ENCODE results near the gene GRK4. TPM values are rescaled to one million over a fixed set of nuclear protein-coding genes. Genes with fewer than 3 reads are reported as not detected.

Gene GRK4
- total RNA-seq, 1 donor from 2014 or later: 6.7 TPM

- no peak overlapping the region for H3K27ac Mint-ChIP-seq (ENCODE audit: unreplicated experiment)
- TF ChIP-seq EZH2 (IDR thresholded peaks at IDR 0.05; ENCODE audit: insufficient read depth, low read length): no peak
- no peak for TF ChIP-seq CTCF (IDR thresholded peaks at IDR 0.05; ENCODE audit: insufficient read depth, low read depth, low read length)
Measured at GRCh38 chr4:2943364-2944090, 19.8 kb upstream of the GRK4 start.

GRCh38 chr4:2944091-2944482 is 19.3 kb upstream of the GRK4 start:
- peaks cover 58% of the 10 kb centered on the region for H3K36me3 ChIP-seq (ENCODE audit: insufficient read depth, low read length)
- no peak overlapping the region for H2AFZ ChIP-seq (ENCODE audit: low read depth, low read length)
- H3K4me3 ChIP-seq (ENCODE audit: insufficient read depth, low read depth, low read length): no peak overlapping the region
- H3K4me1 Mint-ChIP-seq (ENCODE audit: low read depth, unreplicated experiment): no peaks in the 10 kb centered on the region
- no peak for TF ChIP-seq EZH2 (IDR thresholded peaks at IDR 0.05; ENCODE audit: insufficient read depth, low read length)
- TF ChIP-seq CTCF (IDR thresholded peaks at IDR 0.05; ENCODE audit: insufficient read depth, low read depth, low read length): no peak
- H3K27ac ChIP-seq (ENCODE audit: low read depth, low read length): no peak overlapping the region
- no peaks in the 10 kb centered on the region for H3K9me3 Mint-ChIP-seq (ENCODE audit: unreplicated experiment)
- no peak overlapping the region for H3K4me3 Mint-ChIP-seq (ENCODE audit: unreplicated experiment)
- H3K27me3 Mint-ChIP-seq (ENCODE audit: low read depth, unreplicated experiment): no peaks in the 10 kb centered on the region
- DNase-seq (ENCODE audit: low read depth) (no peak), FAIRE-seq (no peak)
- H3K27ac Mint-ChIP-seq (ENCODE audit: unreplicated experiment): no peak overlapping the region
- H3K27me3 ChIP-seq (ENCODE audit: insufficient read depth, low read length): no peaks in the 10 kb centered on the region
- peaks cover 29% of the 10 kb centered on the region for H3K36me3 Mint-ChIP-seq (ENCODE audit: low read depth, unreplicated experiment)
- peaks cover 75% of the 10 kb centered on the region for H4K20me1 ChIP-seq (ENCODE audit: insufficient read depth, low read length)
- H3K79me2 ChIP-seq (ENCODE audit: insufficient read depth, low read length): peaks cover 34% of the 10 kb centered on the region
- H3K4me2 ChIP-seq (ENCODE audit: low read length): no peak overlapping the region
- H3K9ac ChIP-seq (ENCODE audit: low read length): no peak overlapping the region
- peaks cover 4% of the 10 kb centered on the region for H3K9me3 ChIP-seq (ENCODE audit: insufficient read depth, low read depth, low read length)
- peaks cover 5% of the 10 kb centered on the region for H3K4me1 ChIP-seq (ENCODE audit: insufficient read depth, low read length)

More at GRCh38 chr4:2943364-2944090, 19.8 kb upstream of the GRK4 start:
- Histone ChIP-seq H3K79me2 (ENCODE audit: insufficient read depth, low read length) (peaks cover 39% of the 10 kb centered on the region), H3K4me2 (ENCODE audit: low read length) (no peak overlapping the region), H3K9ac (ENCODE audit: low read length) (no peak overlapping the region), H3K4me1 (ENCODE audit: insufficient read depth, low read length) (peaks cover 5% of the 10 kb centered on the region), H4K20me1 (ENCODE audit: insufficient read depth, low read length) (peaks cover 75% of the 10 kb centered on the region), H3K9me3 (ENCODE audit: insufficient read depth, low read depth, low read length) (peaks cover 4% of the 10 kb centered on the region), H3K36me3 (ENCODE audit: insufficient read depth, low read length) (peaks cover 63% of the 10 kb centered on the region), H3K4me3 (ENCODE audit: insufficient read depth, low read depth, low read length) (no peak overlapping the region), H3K27me3 (ENCODE audit: insufficient read depth, low read length) (no peaks in the 10 kb centered on the region), H2AFZ (ENCODE audit: low read depth, low read length) (no peak overlapping the region), H3K27ac (ENCODE audit: low read depth, low read length) (no peak overlapping the region)
- Mint-ChIP-seq H3K36me3 (ENCODE audit: low read depth, unreplicated experiment) (peaks cover 33% of the 10 kb centered on the region), H3K9me3 (ENCODE audit: unreplicated experiment) (no peaks in the 10 kb centered on the region), H3K4me1 (ENCODE audit: low read depth, unreplicated experiment) (peaks cover 1% of the 10 kb centered on the region), H3K4me3 (ENCODE audit: unreplicated experiment) (no peak overlapping the region), H3K27me3 (ENCODE audit: low read depth, unreplicated experiment) (no peaks in the 10 kb centered on the region)
- DNase-seq (ENCODE audit: low read depth) (no peak), FAIRE-seq (no peak)
